Spleen (tissue), 7 donors: ENCODE results near the gene FSTL5.

Experiments
- CTCF ChIP-seq, 11 experiments: fragments of 200-600 bp in 7 of 11; fragments of 450-650 bp in 4 of 11; sonication (generic) in 4 of 11; IDR thresholded peaks in 8 of 11; conservative IDR thresholded peaks in 3 of 11; 1 replicate in 7 of 11; 2 replicates in 4 of 11; pipeline versions ENCODE4 v1.4.0 to v1.8.0; 2016 to 2021; ENCODE audit warnings: antibody characterized with exemption in 11 of 11, inconsistent platforms in 4 of 11, mild to moderate bottlenecking in 1 of 11
- POLR2A ChIP-seq, 3 donors: fragments of 450-650 bp; IDR thresholded peaks; one replicate each; pipeline ENCODE4 v1.5.1; 2017; ENCODE audit warnings: antibody characterized with exemption in 3 of 3, mild to moderate bottlenecking in 1 of 3
- POLR2AphosphoS5 ChIP-seq, 3 donors: sonication (generic); formaldehyde crosslinking; IDR thresholded peaks; one replicate each; pipeline ENCODE4 v1.5.1; 2017; ENCODE audit warnings: antibody characterized with exemption in 3 of 3
- donor health status: DM: no; HTN: no; CAD: no; lungs with moderate emphysema.
- donor health status: DM: no; HTN: no; CAD: no.
- donor health status: DM: no; HTN: no; CAD: no.

GRCh38 chr4:161463436-161463835 lies 700.4 kb downstream of the FSTL5 start:
- TF ChIP-seq CTCF (IDR thresholded peaks at IDR 0.05 in 8 of 11, conservative IDR thresholded peaks at IDR 0.05 in 3 of 11) (no peak), POLR2AphosphoS5 (IDR thresholded peaks at IDR 0.05) (no peak), POLR2A (IDR thresholded peaks at IDR 0.05) (no peak)
